Measurements from ENCODE around the gene SMAP1.

Gene SMAP1

GRCh38 chr6:70821751-70822150, 154.1 kb downstream of the SMAP1 start:
- DNase-seq (ENCODE audit: low read depth): no peak
- TF ChIP-seq POLR2A (IDR thresholded peaks at IDR 0.05; ENCODE audit: extremely low read depth, insufficient read length): no peak
- no peak for TF ChIP-seq MYC (IDR thresholded peaks at IDR 0.05; ENCODE audit: low read depth, low read length)
- TF ChIP-seq CTCF (IDR thresholded peaks at IDR 0.05; ENCODE audit: low read depth, low read length): no peak
- no peak for TF ChIP-seq MAX (IDR thresholded peaks at IDR 0.05; ENCODE audit: low read depth, low read length)
- no peak overlapping the region for H3K4me3 ChIP-seq (ENCODE audit: low read depth, low read length)

- no peak overlapping the region for H3K4me3 ChIP-seq (ENCODE audit: low read depth, low read length)
- TF ChIP-seq POLR2A (IDR thresholded peaks at IDR 0.05; ENCODE audit: extremely low read depth, insufficient read length): no peak
- TF ChIP-seq CTCF (IDR thresholded peaks at IDR 0.05; ENCODE audit: low read depth, low read length): no peak
- TF ChIP-seq MAX (IDR thresholded peaks at IDR 0.05; ENCODE audit: low read depth, low read length): no peak
- TF ChIP-seq MYC (IDR thresholded peaks at IDR 0.05; ENCODE audit: low read depth, low read length): no peak
- no peak for DNase-seq (ENCODE audit: low read depth)
These were observed 156.0 kb downstream of the SMAP1 start for GRCh38 chr6:70823651-70824050.

- no peak overlapping the region for H3K4me3 ChIP-seq (ENCODE audit: low read depth, low read length)
- TF ChIP-seq POLR2A (IDR thresholded peaks at IDR 0.05; ENCODE audit: extremely low read depth, insufficient read length): no peak
- TF ChIP-seq MAX (IDR thresholded peaks at IDR 0.05; ENCODE audit: low read depth, low read length): no peak
- no peak for TF ChIP-seq CTCF (IDR thresholded peaks at IDR 0.05; ENCODE audit: low read depth, low read length)
- no peak for TF ChIP-seq MYC (IDR thresholded peaks at IDR 0.05; ENCODE audit: low read depth, low read length)
These were observed 163.7 kb downstream of the SMAP1 start for GRCh38 chr6:70831427-70831826.

GRCh38 chr6:70834520-70834919, 166.8 kb downstream of the SMAP1 start:
- no peak overlapping the region for H3K4me3 ChIP-seq (ENCODE audit: low read depth, low read length)
- no peak for TF ChIP-seq MAX (IDR thresholded peaks at IDR 0.05; ENCODE audit: low read depth, low read length)
- TF ChIP-seq POLR2A (IDR thresholded peaks at IDR 0.05; ENCODE audit: extremely low read depth, insufficient read length): no peak
- no peak for TF ChIP-seq MYC (IDR thresholded peaks at IDR 0.05; ENCODE audit: low read depth, low read length)
- no peak for DNase-seq (ENCODE audit: low read depth)

More at GRCh38 chr6:70831427-70831826, 163.7 kb downstream of the SMAP1 start:
- DNase-seq (ENCODE audit: low read depth): no peak

- DNase-seq (ENCODE audit: low read depth): no peak
- no peak overlapping the region for H3K4me3 ChIP-seq (ENCODE audit: low read depth, low read length)
- TF ChIP-seq MAX (IDR thresholded peaks at IDR 0.05; ENCODE audit: low read depth, low read length) (no peak), CTCF (IDR thresholded peaks at IDR 0.05; ENCODE audit: low read depth, low read length) (no peak), MYC (IDR thresholded peaks at IDR 0.05; ENCODE audit: low read depth, low read length) (no peak), POLR2A (IDR thresholded peaks at IDR 0.05; ENCODE audit: extremely low read depth, insufficient read length) (no peak)
These were observed 171.2 kb downstream of the SMAP1 start for GRCh38 chr6:70838907-70839285.

- TF ChIP-seq CTCF (IDR thresholded peaks at IDR 0.05; ENCODE audit: low read depth, low read length) (no peak), MYC (IDR thresholded peaks at IDR 0.05; ENCODE audit: low read depth, low read length) (no peak), MAX (IDR thresholded peaks at IDR 0.05; ENCODE audit: low read depth, low read length) (no peak), POLR2A (IDR thresholded peaks at IDR 0.05; ENCODE audit: extremely low read depth, insufficient read length) (no peak)
- DNase-seq (ENCODE audit: low read depth): peak; percentile 42
- H3K4me3 ChIP-seq (ENCODE audit: low read depth, low read length): no peak overlapping the region
These were observed 171.9 kb downstream of the SMAP1 start for GRCh38 chr6:70839286-70840266.

All from NB4 (cell line).